Activated CD4-positive, alpha-beta T cell treated with anti-CD3 and anti-CD28 coated beads for 36 hours (primary cell): ENCODE results near the gene AHRR. TPM values are rescaled to one million over a fixed set of nuclear protein-coding genes. Genes with fewer than 3 reads are reported as not detected.
"Not testable (repeated sequence)": the region's sequence is repeated elsewhere in the genome, so short reads cannot be mapped to it uniquely, and the experiment has no call there.

Source experiments
- ATAC-seq: fragments of 200-7000 bp; cut with Tn5 transposase; one replicate; pipeline ENCODE4 v1.10.0; 2021; ENCODE audit warnings: mild to moderate bottlenecking, moderate library complexity
- CTCF ChIA-PET: fragments of 350-600 bp; sonication (Branson Sonifier 250); formaldehyde crosslinking; loops from one replicate; lab custom pipeline; 2021; ENCODE audit warnings: antibody characterized with exemption; lab: Charles Lee
- POLR2A ChIA-PET: fragments of 350-600 bp; sonication (Branson Sonifier 250); formaldehyde crosslinking; loops from one replicate; lab custom pipeline; 2021; ENCODE audit warnings: antibody characterized with exemption, inconsistent platforms; lab: Charles Lee
- DNase-seq: peaks from one replicate; pipeline ENCODE4 v3.0.0-alpha.2; 2020
- H3K27ac Mint-ChIP-seq: one replicate; pipeline ENCODE4 v1.8.0; 2021; ENCODE audit warnings: mixed read lengths
- H3K27me3 Mint-ChIP-seq: one replicate; pipeline ENCODE4 v1.8.0; 2021; ENCODE audit warnings: mixed read lengths
- H3K36me3 Mint-ChIP-seq: one replicate; pipeline ENCODE4 v1.8.0; 2021; ENCODE audit warnings: low read depth, mixed read lengths
- H3K4me1 Mint-ChIP-seq: one replicate; pipeline ENCODE4 v1.8.0; 2021; ENCODE audit warnings: mixed read lengths
- H3K4me3 Mint-ChIP-seq: one replicate; pipeline ENCODE4 v1.8.0; 2021; ENCODE audit warnings: mild to moderate bottlenecking, moderate library complexity, mixed read lengths
- H3K9me3 Mint-ChIP-seq: one replicate; pipeline ENCODE4 v1.8.0; 2021; ENCODE audit warnings: low read depth, mixed read lengths
- intact Hi-C, 2 experiments: fragments of 100-400 bp; cut with DNase I in 1 of 2; cut with micrococcal nuclease in 1 of 2; formaldehyde crosslinking; loops; one replicate each; pipeline versions ENCODE4 v1.14.2 to v1.15.1; 2022 to 2024; cut with DNase I, micrococcal nuclease
- total RNA-seq, 2 experiments: library from RNA; stranded (reverse); gene quantifications; one replicate each; pipeline ENCODE4 v1.2.3, GENCODE V29; 2021

AHRR gene
- total RNA-seq, 2 experiments from 2014 or later: 15.1 to 20.5 TPM

GRCh38 chr5:360257-361027 lies 38.9 kb downstream of the AHRR start:
- no peak for ATAC-seq
- Mint-ChIP-seq H3K4me1 (no peaks in the 10 kb centered on the region), H3K27ac (no peak overlapping the region), H3K4me3 (no peak overlapping the region), H3K9me3 (peaks cover 12% of the 10 kb centered on the region), H3K27me3 (peaks cover 2% of the 10 kb centered on the region), H3K36me3 (peaks cover 34% of the 10 kb centered on the region)
- intact Hi-C loops: no loop called here
- ChIA-PET POLR2A (no interaction called here), CTCF (no interaction called here)
- no peak for DNase-seq

- H3K4me1 Mint-ChIP-seq: no peaks in the 10 kb centered on the region
- no peak for DNase-seq
- POLR2A ChIA-PET: no interaction called here
- CTCF ChIA-PET: interaction anchor here (1.2 kb wide), 1 partner anchor 13 kb away, joined by 3 read pairs; no protein-coding TSS in a partner anchor
- no peak overlapping the region for H3K4me3 Mint-ChIP-seq
- no peak overlapping the region for H3K27ac Mint-ChIP-seq
- peaks cover 4% of the 10 kb centered on the region for H3K27me3 Mint-ChIP-seq
- H3K36me3 Mint-ChIP-seq: peaks cover 37% of the 10 kb centered on the region
- ATAC-seq: no peak
- intact Hi-C loops: no loop called here
- peaks cover 12% of the 10 kb centered on the region for H3K9me3 Mint-ChIP-seq
Observed at GRCh38 chr5:362189-362588, 40.7 kb downstream of the AHRR start.

DNA sequence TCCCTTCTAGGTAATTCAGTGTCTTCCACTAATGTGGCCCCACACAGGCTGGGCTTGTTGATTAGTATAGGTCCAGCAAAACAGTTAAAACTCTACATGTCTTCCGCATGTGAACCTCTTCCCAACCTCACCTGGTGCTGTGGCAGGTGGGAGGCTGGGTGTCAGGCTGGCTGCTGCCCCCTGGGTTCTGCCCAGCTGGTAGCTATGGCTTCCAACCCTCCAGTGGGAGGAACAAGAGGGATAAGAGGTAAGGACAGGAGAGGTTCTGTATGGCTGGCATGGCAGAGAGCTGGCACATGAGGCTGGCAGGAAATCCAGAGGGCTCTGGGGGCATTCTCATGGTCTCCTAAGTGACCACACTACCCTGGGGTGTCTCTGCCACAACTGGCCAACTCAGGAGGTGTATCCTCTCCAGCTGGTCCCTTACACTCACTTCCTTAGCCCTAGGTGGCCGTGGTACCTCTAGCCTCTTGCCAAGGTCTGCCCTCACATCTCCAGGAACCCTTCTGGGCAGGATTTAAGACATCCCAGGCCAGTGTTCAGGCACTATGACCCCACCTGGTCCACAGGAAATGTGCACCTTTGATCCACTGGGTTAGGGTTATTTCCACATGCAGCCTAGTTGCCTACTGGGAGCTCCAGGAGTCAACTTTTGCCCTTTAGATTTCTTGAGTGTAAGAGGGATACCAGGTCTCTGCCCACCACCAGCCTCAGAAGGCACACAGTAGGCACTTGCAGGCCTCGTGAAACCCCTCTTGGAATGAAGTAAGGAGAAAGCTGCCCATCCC lies 41.7 kb downstream of the AHRR start:
- ChIA-PET POLR2A (no interaction called here), CTCF (interaction anchor here (0.7 to 1.2 kb wide), 2 partner anchors 14 to 16 kb away, joined by 3 read pairs; no protein-coding TSS in a partner anchor)
- H3K9me3 Mint-ChIP-seq: peaks cover 12% of the 10 kb centered on the region
- H3K36me3 Mint-ChIP-seq: peaks cover 37% of the 10 kb centered on the region
- peak overlapping the region; percentile 8 for H3K27ac Mint-ChIP-seq
- ATAC-seq: no peak
- H3K27me3 Mint-ChIP-seq: peaks cover 4% of the 10 kb centered on the region
- intact Hi-C loops: no loop called here
- H3K4me3 Mint-ChIP-seq: no peak overlapping the region
- H3K4me1 Mint-ChIP-seq: peaks cover 1% of the 10 kb centered on the region
- no peak for DNase-seq

DNA sequence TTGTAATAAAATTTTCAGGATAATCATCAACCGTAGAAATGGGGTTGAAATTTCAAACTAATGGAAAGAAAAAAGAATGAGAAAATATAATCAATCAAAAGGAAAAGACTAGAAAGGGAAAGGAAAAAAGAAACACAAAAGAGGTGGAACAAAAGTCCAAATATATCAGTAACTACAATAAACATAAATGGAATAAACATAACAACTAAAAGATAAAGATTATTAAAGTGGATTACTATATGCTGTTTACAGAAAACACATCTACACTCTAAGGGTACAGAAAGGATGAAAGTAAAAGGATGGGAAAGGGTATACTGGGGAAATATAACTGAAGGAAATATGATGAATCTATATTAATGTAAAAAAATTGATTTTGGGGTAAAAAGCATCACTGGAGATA lies 43.0 kb downstream of the AHRR start:
- Mint-ChIP-seq H3K27me3 (peaks cover 4% of the 10 kb centered on the region), H3K36me3 (peaks cover 45% of the 10 kb centered on the region), H3K9me3 (peaks cover 12% of the 10 kb centered on the region), H3K27ac (no peak overlapping the region), H3K4me1 (peaks cover 14% of the 10 kb centered on the region), H3K4me3 (no peak overlapping the region)
- POLR2A ChIA-PET: no interaction called here
- ATAC-seq (no peak), DNase-seq (no peak)
- CTCF ChIA-PET: no interaction called here
- intact Hi-C loops: no loop called here

DNA sequence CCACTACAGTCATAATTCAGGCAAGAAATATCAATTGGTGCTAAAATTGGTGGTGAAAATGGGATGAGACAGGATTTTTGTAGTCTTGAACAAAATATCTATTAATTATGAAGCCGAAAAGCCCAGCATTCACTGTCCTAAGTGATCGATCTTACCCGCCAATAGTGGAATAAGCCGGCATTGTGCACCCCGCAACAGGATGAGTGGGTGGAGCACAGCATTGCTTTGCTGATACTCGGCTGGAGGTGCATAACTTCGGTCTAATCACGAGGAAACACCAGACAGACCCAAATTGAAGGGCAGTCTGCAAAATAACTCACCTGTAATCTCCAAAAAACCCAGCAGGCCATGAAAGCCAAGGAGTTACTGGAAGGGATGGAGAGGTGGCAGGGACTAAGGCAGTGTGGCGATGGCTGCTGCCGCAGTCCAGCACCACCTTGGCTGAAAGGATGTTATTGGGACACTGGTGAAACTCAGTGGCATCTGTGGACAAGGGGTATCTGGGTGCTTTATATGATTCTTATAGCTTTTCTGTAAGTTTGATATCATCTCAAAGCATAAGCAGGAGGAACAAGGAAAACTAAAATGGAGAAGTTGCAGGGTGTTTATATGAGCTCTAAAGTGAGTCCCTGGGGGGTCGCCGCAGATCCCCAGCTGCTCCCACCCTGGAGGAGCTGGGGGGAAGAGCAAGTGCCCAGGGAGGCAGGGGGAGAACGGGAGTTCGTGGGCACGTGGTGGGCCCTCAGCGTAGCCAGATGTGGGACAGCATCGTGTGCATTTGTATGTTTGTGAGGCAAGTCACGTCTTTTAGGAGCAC lies 45.2 kb downstream of the AHRR start:
- intact Hi-C loops: no loop called here
- ChIA-PET CTCF (interaction anchor here (0.6 kb wide), 1 partner anchor 239 kb away, joined by 4 read pairs; no protein-coding TSS in a partner anchor), POLR2A (no interaction called here)

GRCh38 chr5:367358-368130 lies 46.0 kb downstream of the AHRR start:
- ChIA-PET CTCF (interaction anchor here (0.6 to 1.5 kb wide), 2 partner anchors 46 to 240 kb away, joined by 4 read pairs; partner anchors contain the start of gene AHRR), POLR2A (interaction anchor here (1.4 kb wide), 1 partner anchor 11 kb away, joined by 3 read pairs; no protein-coding TSS in a partner anchor)
- peaks cover 1% of the 10 kb centered on the region for H3K27me3 Mint-ChIP-seq
- H3K36me3 Mint-ChIP-seq: peaks cover 34% of the 10 kb centered on the region
- ATAC-seq (no peak), DNase-seq (no peak)
- intact Hi-C loops: no loop called here
- no peak overlapping the region for H3K27ac Mint-ChIP-seq
- H3K9me3 Mint-ChIP-seq: peaks cover 12% of the 10 kb centered on the region
- H3K4me3 Mint-ChIP-seq: no peak overlapping the region
- peaks cover 34% of the 10 kb centered on the region for H3K4me1 Mint-ChIP-seq

More for the DNA sequence above, 45.2 kb downstream of the AHRR start:
- ATAC-seq: no peak
- H3K27me3 Mint-ChIP-seq: peaks cover 1% of the 10 kb centered on the region
- DNase-seq: peak; percentile 2
- H3K9me3 Mint-ChIP-seq: peaks cover 12% of the 10 kb centered on the region
- peaks cover 26% of the 10 kb centered on the region for H3K4me1 Mint-ChIP-seq
- H3K36me3 Mint-ChIP-seq: peaks cover 40% of the 10 kb centered on the region
- no peak overlapping the region for H3K27ac Mint-ChIP-seq
- no peak overlapping the region for H3K4me3 Mint-ChIP-seq

DNA sequence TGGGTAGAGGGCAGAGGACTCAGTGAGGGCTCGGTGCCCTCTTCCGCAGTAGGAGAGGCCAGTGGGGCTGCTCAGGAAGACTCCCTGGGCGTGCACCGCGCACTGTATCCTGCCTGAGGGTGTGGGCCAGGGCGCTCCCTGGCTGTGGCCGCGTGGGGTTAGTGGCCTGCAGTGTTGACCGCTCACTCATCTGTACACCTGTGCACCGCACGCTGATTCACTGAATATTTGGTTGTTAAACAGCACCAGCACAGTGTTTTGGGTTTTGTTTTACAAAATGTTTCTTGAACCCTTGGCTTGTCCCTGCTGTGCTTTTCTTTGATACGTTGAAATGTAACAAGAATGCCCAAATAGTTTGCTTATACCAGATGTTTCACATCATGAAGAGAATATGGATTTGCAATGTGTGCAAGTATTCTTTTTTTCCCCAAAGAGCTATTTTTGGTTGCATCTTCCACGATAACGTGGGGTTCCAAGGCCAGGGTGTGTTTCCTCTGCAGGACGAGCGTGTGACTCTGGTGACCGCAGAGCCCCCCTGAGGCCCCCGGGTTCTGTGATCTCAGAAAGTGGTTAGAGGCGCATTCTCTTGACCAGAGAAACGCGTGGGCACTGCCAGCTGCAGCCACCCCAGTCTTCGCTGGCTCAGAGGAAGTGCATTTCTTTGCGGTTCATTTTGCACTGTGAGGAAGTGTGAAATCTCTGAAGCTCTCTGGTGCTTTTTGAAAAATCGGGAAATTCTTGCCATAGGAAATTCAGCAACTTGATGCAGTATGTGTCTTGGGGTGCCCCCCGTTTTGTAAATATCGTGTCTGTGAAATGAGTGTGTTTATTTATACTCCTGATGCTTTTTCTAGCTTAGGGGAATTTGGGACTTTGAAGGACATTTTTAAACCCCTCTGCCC lies 46.9 kb downstream of the AHRR start:
- peaks cover 1% of the 10 kb centered on the region for H3K27me3 Mint-ChIP-seq
- ChIA-PET POLR2A (interaction anchor here (1.4 kb wide), 1 partner anchor 10 kb away, joined by 3 read pairs; no protein-coding TSS in a partner anchor), CTCF (interaction anchor here (0.5 to 1.5 kb wide), 5 partner anchors 12 to 723 kb away, joined by 3 to 5 read pairs (median 4); partner anchors contain the start of gene AHRR)
- H3K4me1 Mint-ChIP-seq: peaks cover 39% of the 10 kb centered on the region
- no peak for ATAC-seq
- peaks cover 30% of the 10 kb centered on the region for H3K36me3 Mint-ChIP-seq
- no peak overlapping the region for H3K4me3 Mint-ChIP-seq
- H3K27ac Mint-ChIP-seq: peak overlapping the region; percentile 78
- H3K9me3 Mint-ChIP-seq: peaks cover 12% of the 10 kb centered on the region
- DNase-seq: peak; percentile 27
- intact Hi-C loops: no loop called here

DNA sequence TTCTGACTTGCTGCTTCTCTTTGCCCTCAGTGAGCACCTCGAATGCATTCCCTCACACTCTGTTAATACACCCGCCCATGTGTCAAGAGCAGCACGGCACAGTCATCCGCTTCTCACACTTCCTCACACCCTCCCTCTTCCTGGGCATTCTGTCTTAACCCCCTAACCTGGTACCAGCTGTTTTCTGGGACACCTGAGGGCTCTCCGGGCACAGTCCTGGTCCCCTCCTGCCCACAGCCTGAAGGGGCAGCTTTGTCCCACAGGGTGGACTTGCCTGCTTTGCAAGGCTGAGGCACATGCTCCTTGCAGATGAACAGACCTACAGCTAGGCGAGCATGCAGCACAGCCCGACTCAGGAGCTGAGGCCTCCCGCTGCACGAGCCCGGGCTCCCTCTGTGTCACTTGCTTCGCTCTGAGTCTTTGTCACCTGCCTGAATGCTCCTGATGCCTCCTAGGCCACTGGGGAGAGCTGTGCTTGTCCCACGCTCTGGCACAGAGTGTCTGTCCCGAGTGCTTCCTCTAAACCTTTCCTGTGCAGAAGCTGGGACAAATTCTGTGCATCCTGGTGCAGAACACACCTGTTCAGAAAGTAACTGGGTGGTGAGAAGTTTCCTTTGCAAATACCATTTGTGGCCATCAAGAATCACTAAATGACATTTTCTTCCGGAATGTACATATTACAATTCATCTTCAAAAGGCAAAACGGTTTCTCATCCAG lies 47.8 kb downstream of the AHRR start:
- Mint-ChIP-seq H3K36me3 (peaks cover 23% of the 10 kb centered on the region), H3K4me3 (no peak overlapping the region), H3K4me1 (peaks cover 40% of the 10 kb centered on the region), H3K27ac (peak overlapping the region; percentile 78), H3K27me3 (peaks cover 1% of the 10 kb centered on the region), H3K9me3 (peaks cover 7% of the 10 kb centered on the region)
- intact Hi-C loops: no loop called here
- POLR2A ChIA-PET: interaction anchor here (1.4 kb wide), 1 partner anchor 9 kb away, joined by 3 read pairs; no protein-coding TSS in a partner anchor
- ATAC-seq (peak; percentile 50), DNase-seq (peak; percentile 44)
- CTCF ChIA-PET: interaction anchor here (0.7 to 1.7 kb wide), 6 partner anchors 9 to 56 kb away, joined by 3 to 5 read pairs (median 4); no protein-coding TSS in a partner anchor

- Mint-ChIP-seq H3K36me3 (peaks cover 19% of the 10 kb centered on the region), H3K27ac (peak overlapping the region; percentile 78), H3K4me1 (peaks cover 44% of the 10 kb centered on the region)
- H3K27me3 Mint-ChIP-seq, H3K9me3 Mint-ChIP-seq, H3K4me3 Mint-ChIP-seq, ATAC-seq, POLR2A ChIA-PET: not testable (repeated sequence)
- CTCF ChIA-PET: interaction anchor here (0.8 to 1.7 kb wide), 3 partner anchors 9 to 44 kb away, joined by 3 to 4 read pairs (median 3); no protein-coding TSS in a partner anchor
- DNase-seq: peak; percentile 3
- intact Hi-C loops: loop anchor here in 1 of 2 experiments (10.0 kb wide), 1 partner anchor 155 kb away; the partner anchor contains the start of genes CCDC127 and SDHA
Observed at GRCh38 chr5:369869-370236, 48.3 kb downstream of the AHRR start.
